Hindlimb muscle (tissue), 1 donor: ENCODE results near the gene ANGPTL2. TPM values are rescaled to one million over a fixed set of nuclear protein-coding genes. Genes with fewer than 3 reads are reported as not detected.

Source experiments
- DNase-seq: peaks from one replicate; pipeline ENCODE4 v3.0.0-alpha.2; 2013
- polyA plus RNA-seq: library from polyadenylated mRNA; unstranded; fragments of 120-200 nt; gene quantifications from one replicate; pipeline ENCODE4 v1.2.1, GENCODE V29; 2013; ENCODE audit not compliant: insufficient read length

The ANGPTL2 gene
- polyA plus RNA-seq, 1 donor: 49.4 TPM

- no peak for DNase-seq
Measured at GRCh38 chr9:127093319-127094020, 29.0 kb downstream of the ANGPTL2 start.

DNA sequence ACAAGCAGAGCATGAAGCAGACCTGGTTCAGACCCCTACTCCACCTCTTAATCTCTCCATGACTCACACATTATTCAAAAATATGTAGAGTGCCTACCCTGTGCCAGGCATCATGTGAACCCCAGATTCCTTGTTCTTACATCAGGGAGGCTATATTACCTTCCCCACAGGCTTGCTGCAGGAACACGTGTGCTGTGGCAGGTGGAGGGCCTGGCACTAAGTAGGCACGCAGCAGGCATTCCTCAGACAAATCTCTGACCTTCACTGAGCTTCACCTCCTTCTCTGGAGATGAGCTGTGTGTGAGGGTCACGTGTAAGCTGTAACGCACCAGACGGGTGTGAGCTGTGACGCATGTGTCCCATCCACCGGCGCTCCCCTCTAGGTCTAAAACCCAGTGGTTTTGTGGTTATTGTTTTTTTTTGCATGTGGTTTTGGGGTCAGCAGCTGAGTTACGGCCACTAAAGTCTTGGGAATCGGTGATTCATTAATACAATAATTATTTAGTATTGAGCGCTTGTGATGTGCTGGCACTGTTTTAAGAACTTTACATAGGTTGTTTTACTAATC, 30.3 kb downstream of the ANGPTL2 start:
- no peak for DNase-seq

GRCh38 chr9:127091526-127091925, 30.9 kb downstream of the ANGPTL2 start:
- no peak for DNase-seq

DNA sequence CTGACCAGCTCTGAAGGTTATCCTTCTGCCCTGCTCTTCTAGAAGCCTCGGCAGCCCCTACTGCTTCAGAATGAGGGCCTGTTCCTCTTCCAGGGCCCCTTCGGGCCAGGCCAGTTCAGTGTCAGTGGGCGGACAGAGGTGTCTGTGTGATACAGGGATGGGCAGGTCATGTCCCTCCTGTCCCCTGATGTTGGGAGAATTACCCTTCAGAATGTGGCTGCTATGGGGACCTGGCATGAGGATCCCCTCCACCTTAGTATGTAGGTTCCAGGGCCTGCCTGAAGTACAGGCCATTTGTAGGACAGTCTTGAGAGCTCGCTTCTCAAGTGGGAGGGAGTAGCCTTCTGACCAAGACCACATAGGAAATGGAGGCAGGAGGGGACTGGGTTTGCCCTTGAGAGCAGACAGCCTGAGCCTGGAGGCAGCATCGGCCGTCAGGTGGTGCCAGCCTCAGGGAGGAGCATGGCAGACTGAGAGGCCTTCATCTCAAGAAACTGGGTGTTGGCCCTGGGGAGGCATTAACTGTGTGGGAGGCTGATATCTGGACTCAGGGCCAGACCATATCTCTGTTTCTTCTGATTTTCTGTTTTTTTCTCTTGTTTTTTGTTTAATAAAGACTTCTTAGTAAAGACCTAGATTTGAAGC, 32.0 kb downstream of the ANGPTL2 start:
- DNase-seq: no peak

DNA sequence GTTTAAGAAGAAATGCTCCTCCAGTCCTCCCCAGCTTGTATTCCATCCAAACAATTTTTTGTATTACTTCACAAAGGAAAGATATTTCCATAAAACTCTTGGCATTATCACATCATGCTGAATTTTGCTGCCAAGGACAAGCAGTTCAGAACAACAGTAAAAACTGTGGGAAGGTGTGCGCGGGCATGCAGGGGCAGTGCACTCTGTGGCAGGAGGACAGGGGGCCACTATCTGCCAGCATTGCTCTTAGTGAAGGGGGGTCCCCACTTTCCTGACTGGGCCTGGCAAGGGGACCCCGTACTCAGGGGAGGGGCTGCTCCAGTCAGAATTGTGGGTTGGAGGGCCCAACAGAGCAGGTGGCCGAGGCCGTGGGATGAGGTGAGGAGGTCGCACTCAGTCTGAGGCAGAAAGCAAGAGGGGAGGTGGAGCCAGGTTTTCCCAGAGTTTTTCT, 32.8 kb downstream of the ANGPTL2 start:
- peak; percentile 59 for DNase-seq

DNA sequence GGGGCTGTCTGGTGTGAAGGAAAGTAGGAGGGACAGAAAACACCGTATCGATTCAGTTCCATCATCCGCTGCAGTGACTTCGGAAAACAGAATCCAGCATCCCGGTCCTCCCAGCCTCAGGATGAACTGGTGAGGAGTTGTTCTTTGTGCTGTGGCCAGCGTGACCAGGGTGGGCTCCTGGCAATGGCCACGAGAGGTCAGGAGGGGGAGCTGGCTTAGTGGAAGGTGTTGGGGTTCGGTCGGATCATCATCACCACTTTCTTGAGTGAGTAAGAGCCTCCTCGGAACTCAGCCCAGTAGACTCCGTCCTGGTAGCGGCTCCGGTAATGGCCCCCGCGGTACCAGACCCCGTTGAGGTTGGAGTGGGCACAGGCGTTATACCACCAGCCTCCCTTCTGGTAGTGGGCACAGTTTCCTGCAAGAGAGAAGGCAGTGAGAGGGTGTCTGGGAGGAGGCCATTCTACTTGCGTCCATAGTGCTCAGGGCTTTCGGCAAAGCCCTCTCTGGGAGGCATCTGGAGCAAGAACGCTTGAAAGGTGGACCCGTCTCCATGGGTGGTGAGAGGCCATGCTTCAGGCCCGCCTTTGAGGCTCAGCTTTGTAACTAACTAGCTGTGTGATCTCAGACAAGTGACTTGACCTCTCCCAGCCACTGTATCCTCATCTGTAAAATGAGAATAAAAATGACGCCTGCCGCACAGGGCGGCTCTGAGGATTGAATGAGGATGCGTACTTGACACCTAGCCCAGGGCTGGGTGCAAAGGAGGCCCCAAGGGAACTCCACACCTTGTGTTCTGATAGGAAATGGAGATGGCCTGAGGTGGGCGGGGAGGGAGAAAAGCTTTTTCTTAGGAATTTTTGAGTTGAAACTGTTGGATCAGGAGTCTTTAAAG, 33.5 kb downstream of the ANGPTL2 start:
- no peak for DNase-seq

DNA sequence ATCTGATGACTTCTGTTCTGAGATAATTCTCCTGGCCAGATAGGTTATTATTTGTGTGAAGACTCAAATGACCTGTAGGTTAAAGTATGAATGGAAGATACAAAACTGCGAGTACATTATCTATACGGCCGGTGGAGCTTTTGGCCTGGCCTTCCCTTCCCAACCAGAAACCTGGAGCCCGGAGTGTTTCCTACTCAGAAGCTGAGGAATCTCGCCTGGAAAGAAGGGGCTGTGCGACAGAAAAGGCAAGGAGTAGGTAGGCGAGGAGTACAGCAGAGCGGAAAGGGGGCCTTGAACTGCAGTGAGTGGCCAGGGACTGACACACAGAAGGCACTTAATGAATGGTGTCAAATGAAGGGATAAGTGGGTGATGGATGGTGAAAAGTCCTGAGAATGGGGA, 34.6 kb downstream of the ANGPTL2 start:
- no peak for DNase-seq

- no peak for DNase-seq
Measured at GRCh38 chr9:127087411-127087810, 35.0 kb downstream of the ANGPTL2 start.

GRCh38 chr9:127086771-127087170, 35.7 kb downstream of the ANGPTL2 start:
- DNase-seq: no peak

- DNase-seq: no peak
Measured at GRCh38 chr9:127085186-127085585, 37.2 kb downstream of the ANGPTL2 start.

DNA sequence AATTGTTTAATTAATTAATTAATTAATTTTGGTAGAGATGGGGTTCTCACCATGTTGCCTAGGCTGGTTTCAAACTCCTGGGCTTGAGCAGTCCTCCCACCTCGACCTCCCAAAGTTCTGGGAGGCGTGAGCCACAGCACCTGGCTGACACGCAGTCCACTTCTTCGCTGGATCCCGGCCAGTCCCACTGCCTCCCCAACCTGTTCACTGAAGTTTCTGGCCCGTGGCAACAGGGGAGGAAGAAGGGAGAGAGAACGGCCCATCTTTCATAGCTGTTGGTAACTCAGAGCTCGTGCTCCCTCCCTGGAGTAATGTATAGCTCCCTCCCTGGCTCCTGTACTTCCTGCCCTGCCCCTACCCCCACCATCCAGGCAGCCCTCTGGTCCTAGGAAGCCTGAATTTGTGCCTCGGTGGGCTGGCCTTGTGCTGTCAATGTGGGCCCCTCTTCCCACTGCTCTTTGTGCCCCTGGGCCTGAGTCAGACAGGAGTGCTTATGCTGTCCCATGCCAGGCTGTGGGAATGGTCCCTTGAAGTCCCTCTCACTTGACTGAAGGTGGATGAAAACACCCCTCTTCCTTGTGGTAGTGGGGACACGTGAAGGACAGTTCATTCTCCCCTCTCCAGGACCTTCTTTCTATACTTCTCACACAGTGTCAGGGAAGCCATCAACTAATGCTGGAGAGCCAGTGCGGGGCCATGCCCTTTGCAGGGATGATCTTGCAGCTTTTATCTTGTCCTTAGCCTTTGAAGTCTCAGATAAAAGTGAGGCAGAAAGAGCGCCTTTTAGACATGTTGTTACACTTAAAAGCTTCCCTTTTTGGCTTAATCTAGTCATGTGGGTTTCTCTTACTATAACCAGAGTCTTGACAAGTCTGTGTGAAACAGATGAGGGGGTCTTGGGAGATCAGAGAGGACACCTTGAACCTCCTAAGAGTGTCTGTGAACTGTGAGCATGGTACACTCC, 38.1 kb downstream of the ANGPTL2 start:
- no peak for DNase-seq

DNA sequence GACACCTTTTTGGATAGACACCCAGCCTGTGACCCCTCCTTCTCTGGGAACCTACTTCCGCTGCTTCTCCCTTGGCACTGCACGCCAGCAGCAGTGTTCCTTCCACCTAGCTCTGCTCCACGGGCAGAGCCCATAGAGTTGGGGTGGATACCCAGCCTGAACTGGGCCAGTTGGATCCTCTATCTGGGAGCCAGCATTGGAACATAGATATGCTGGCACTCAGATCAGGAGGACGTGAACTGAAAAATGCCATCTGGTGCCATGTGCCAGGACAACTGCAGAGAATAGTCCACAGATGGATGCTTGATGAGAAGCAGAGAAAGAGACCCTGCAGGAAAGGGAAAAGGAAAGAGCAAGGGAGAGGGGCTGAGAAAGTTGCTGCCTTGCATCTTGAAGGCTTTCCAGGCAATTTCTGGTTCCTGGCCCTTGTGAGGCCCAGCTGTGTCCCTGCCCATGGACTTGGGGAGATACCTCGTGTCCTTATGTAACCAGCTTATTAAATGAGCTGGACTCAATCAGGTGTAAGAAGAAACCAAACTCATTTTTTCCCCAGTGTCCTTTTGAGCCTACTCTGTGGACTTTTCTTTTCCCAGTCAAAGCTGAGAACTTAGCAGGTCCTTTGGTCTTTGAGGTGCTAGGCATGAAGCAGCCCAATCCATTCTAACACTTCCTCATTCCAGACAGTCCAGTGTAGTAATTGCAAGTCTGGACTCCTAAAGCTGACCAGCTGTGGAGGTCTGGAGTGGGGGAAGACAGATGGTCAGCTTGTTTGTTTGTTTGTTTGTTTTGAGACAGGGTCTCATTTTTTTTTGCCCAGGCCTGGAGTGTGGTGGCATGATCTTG, 39.1 kb downstream of the ANGPTL2 start:
- no peak for DNase-seq

- no peak for DNase-seq
Measured at GRCh38 chr9:127081250-127082185, 40.9 kb downstream of the ANGPTL2 start.

DNA sequence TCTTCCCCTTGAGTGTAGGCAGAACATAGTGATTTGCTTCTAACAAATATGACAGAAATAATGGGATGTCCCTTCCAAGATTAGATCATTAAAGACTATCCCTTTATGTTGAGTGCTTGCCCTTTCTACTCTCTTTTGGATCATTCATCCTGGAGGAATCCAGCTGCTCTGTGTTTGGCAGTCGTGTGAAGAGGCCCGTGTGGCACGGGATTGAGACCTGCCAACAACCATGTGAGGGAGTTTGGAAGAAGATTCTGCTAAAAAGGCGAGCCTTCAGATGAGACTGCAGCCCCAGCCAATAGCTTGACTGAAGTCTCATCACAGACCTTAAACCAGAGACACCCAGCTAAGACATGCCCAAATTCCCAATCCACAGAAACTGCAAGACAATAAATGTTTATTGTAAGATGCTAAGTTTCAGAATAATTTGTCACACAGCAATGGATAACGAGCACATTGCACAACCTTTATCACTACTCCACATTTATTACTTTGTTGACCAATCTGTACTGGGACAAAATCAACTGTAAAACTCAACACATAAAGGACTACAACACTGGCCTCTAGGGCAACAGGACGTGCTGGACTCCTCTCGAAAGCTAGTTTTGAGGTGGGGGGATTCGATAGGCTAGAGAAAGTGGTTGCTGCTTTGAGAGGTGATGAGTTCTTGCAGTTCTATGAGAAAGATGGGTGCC, 42.8 kb downstream of the ANGPTL2 start:
- DNase-seq: no peak

- DNase-seq: no peak
Measured at GRCh38 chr9:127078988-127079387, 43.4 kb downstream of the ANGPTL2 start.

- no peak for DNase-seq
Measured at GRCh38 chr9:127078336-127078735, 44.1 kb downstream of the ANGPTL2 start.

- DNase-seq: no peak
Measured at GRCh38 chr9:127077644-127077946, 44.8 kb downstream of the ANGPTL2 start.

DNA sequence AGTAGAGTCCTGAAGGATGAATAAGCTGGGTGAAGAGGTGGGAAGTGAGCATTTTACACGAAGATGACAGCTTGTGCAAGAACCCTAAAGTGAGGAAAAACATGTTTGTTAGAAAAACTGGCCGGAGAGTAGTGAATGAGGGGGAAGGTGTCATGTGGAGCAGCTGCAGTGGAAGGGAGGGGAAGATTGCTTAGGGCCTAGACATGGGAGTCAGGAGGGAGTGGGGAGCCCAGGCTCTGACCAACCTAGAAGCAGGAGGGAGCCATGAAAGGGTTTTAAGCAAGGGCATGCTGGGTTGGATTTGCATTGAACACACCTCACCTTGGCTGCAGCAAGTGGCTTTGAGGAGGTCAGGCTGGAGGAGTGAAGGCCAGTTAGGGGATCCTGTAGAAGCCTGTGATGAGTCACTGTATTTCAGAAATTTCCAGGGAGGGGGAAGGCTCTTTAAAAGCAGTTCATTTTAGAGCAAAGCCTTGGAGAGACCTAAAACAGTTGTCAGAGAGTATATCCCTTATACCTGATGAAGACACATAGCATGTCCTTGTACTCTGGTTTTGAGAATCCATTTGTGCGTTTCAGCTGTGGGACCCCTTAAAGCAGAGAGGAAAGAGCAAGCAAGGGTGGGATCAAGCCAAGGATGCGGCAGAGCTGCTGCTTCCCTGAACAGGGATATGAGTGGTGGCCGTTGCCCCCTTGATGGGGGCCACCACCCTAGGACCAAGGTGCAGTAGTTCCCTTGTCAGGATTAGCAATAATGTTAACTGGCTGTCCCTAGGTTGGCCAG, 45.4 kb downstream of the ANGPTL2 start:
- no peak for DNase-seq
